K562 (cell line): ENCODE measurements around the gene PLEKHA8. TPM values are rescaled to one million over a fixed set of nuclear protein-coding genes. Genes with fewer than 3 reads are reported as not detected.

Source experiments
- FOXJ2 ChIP-seq: fragments of 200-800 bp; sonication (Bioruptor generic); IDR thresholded peaks from 2 replicates; pipeline ENCODE4 v1.6.1; 2016; ENCODE audit warnings: missing genetic modification characterization, missing compliant biosample characterization
- HMGN3 ChIP-seq: IDR thresholded peaks from 2 replicates; pipeline ENCODE4 v1.6.1; 2011; ENCODE audit warnings: borderline replicate concordance, low read depth, mild to moderate bottlenecking, mixed read lengths, low read length; ENCODE audit not compliant: insufficient read length; ENCODE audit errors: extremely low read depth
- KAT2B ChIP-seq: IDR thresholded peaks from one replicate; pipeline ENCODE4 v1.6.1; 2012; ENCODE audit warnings: low read depth, mild to moderate bottlenecking, control low read depth, inconsistent platforms, low read length, moderate library complexity
- MYBL2 ChIP-seq, 2 experiments: fragments of 450-650 bp in 1 of 2; sonication (generic) in 1 of 2; formaldehyde crosslinking in 1 of 2; IDR thresholded peaks; 2 replicates each; pipeline versions ENCODE4 v1.6.1 to v1.8.1; 2017 to 2022; ENCODE audit warnings: borderline replicate concordance in 1 of 2, inconsistent platforms in 1 of 2, low read depth in 1 of 2, mild to moderate bottlenecking in 1 of 2, missing genetic modification reagents in 1 of 2, moderate library complexity in 1 of 2
- PURB ChIP-seq: sonication (generic); formaldehyde crosslinking; IDR thresholded peaks from 2 replicates; pipeline ENCODE4 v1.9.0; 2021; ENCODE audit warnings: low read depth, mild to moderate bottlenecking, missing genetic modification reagents
- SMAD1 ChIP-seq: fragments of 150-350 bp; IDR thresholded peaks from 2 replicates; pipeline ENCODE4 v1.6.1; 2014; ENCODE audit warnings: low read length, low read depth; ENCODE audit not compliant: partially characterized antibody
- TCF7 ChIP-seq: sonication (generic); IDR thresholded peaks from 2 replicates; pipeline ENCODE4 v1.6.1; 2016; ENCODE audit warnings: antibody characterized with exemption, borderline replicate concordance
- ZHX1 ChIP-seq: fragments of 150-350 bp; conservative IDR thresholded peaks from 2 replicates; pipeline ENCODE4 v1.6.1; 2014; ENCODE audit warnings: low read length
- polyA plus RNA-seq, 8 experiments: library from polyadenylated mRNA; depleted of rRNA in 4 of 8; stranded (reverse) in 5 of 8; unstranded in 3 of 8; fragments of >200 nt; fragmentation: Nextera tagmentation in 2 of 8; fragmentation: Illumina TruSeq in 1 of 8; extraction: Ambion mirVana in 2 of 8; extraction: Trizol in 1 of 8; gene quantifications; 2 replicates each; pipeline versions ENCODE4 v1.2.1 to v1.2.3, GENCODE V29; 2011 to 2014; ENCODE audit warnings: inconsistent platforms in 1 of 8, missing spikeins in 1 of 8
- total RNA-seq, 7 experiments: library from RNA; depleted of rRNA in 6 of 7; stranded (reverse); fragments of >200 nt in 6 of 7; fragmentation: Illumina TruSeq in 2 of 7; extraction: Trizol in 2 of 7; gene quantifications; 2 replicates each; pipeline versions ENCODE4 v1.2.1 to v1.2.3, GENCODE V29; 2011 to 2021; ENCODE audit warnings: low replicate concordance in 1 of 7
- TF ChIP-seq, protein P1 (sequence below): sonication (generic); formaldehyde crosslinking; IDR thresholded peaks from 2 replicates; pipeline ENCODE4 v1.8.0; 2023; ENCODE audit warnings: mild to moderate bottlenecking, missing genetic modification reagents
- TF ChIP-seq, protein P2 (sequence below): fragments of 200-800 bp; sonication (Bioruptor generic); IDR thresholded peaks from 2 replicates; pipeline ENCODE4 v1.6.1; 2017; ENCODE audit warnings: missing genetic modification characterization, missing compliant biosample characterization
- TF ChIP-seq, protein P3 (sequence below): fragments of 250-450 bp; sonication (Bioruptor Pico); IDR thresholded peaks from 2 replicates; pipeline ENCODE4 v1.8.0; 2022; ENCODE audit warnings: inconsistent platforms
- TF ChIP-seq, protein P4 (sequence below): fragments of 450-650 bp; conservative IDR thresholded peaks from 2 replicates; pipeline ENCODE4 v1.6.1; 2016; ENCODE audit warnings: missing genetic modification characterization, low read depth, mild to moderate bottlenecking, missing compliant biosample characterization, moderate library complexity
- TF ChIP-seq, protein P5 (sequence below): fragments of 250-450 bp; sonication (Bioruptor Pico); IDR thresholded peaks from 2 replicates; pipeline ENCODE4 v1.8.0; 2022; ENCODE audit warnings: moderate library complexity, mild to moderate bottlenecking, inconsistent platforms

Gene PLEKHA8
- total and polyA plus RNA-seq, 9 of the 15 experiments (the other 6 are each of a cell fraction or from before 2014, with no cell fraction given): 3.2 to 16.3 (median 11.8) TPM

- TF ChIP-seq, protein P1, sequence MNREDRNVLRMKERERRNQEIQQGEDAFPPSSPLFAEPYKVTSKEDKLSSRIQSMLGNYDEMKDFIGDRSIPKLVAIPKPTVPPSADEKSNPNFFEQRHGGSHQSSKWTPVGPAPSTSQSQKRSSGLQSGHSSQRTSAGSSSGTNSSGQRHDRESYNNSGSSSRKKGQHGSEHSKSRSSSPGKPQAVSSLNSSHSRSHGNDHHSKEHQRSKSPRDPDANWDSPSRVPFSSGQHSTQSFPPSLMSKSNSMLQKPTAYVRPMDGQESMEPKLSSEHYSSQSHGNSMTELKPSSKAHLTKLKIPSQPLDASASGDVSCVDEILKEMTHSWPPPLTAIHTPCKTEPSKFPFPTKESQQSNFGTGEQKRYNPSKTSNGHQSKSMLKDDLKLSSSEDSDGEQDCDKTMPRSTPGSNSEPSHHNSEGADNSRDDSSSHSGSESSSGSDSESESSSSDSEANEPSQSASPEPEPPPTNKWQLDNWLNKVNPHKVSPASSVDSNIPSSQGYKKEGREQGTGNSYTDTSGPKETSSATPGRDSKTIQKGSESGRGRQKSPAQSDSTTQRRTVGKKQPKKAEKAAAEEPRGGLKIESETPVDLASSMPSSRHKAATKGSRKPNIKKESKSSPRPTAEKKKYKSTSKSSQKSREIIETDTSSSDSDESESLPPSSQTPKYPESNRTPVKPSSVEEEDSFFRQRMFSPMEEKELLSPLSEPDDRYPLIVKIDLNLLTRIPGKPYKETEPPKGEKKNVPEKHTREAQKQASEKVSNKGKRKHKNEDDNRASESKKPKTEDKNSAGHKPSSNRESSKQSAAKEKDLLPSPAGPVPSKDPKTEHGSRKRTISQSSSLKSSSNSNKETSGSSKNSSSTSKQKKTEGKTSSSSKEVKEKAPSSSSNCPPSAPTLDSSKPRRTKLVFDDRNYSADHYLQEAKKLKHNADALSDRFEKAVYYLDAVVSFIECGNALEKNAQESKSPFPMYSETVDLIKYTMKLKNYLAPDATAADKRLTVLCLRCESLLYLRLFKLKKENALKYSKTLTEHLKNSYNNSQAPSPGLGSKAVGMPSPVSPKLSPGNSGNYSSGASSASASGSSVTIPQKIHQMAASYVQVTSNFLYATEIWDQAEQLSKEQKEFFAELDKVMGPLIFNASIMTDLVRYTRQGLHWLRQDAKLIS: no peak
- TF ChIP-seq, protein P2, sequence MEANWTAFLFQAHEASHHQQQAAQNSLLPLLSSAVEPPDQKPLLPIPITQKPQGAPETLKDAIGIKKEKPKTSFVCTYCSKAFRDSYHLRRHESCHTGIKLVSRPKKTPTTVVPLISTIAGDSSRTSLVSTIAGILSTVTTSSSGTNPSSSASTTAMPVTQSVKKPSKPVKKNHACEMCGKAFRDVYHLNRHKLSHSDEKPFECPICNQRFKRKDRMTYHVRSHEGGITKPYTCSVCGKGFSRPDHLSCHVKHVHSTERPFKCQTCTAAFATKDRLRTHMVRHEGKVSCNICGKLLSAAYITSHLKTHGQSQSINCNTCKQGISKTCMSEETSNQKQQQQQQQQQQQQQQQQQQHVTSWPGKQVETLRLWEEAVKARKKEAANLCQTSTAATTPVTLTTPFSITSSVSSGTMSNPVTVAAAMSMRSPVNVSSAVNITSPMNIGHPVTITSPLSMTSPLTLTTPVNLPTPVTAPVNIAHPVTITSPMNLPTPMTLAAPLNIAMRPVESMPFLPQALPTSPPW (CRISPR knock-in tag): peak; percentile 98
- TF ChIP-seq, protein P3, sequence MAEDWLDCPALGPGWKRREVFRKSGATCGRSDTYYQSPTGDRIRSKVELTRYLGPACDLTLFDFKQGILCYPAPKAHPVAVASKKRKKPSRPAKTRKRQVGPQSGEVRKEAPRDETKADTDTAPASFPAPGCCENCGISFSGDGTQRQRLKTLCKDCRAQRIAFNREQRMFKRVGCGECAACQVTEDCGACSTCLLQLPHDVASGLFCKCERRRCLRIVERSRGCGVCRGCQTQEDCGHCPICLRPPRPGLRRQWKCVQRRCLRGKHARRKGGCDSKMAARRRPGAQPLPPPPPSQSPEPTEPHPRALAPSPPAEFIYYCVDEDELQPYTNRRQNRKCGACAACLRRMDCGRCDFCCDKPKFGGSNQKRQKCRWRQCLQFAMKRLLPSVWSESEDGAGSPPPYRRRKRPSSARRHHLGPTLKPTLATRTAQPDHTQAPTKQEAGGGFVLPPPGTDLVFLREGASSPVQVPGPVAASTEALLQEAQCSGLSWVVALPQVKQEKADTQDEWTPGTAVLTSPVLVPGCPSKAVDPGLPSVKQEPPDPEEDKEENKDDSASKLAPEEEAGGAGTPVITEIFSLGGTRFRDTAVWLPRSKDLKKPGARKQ (CRISPR knock-in tag): no peak
- no peak for TF ChIP-seq ZHX1
- TF ChIP-seq HMGN3: no peak
- no peak for TF ChIP-seq KAT2B
- no peak for TF ChIP-seq FOXJ2 (tag)
- TF ChIP-seq, protein P4, sequence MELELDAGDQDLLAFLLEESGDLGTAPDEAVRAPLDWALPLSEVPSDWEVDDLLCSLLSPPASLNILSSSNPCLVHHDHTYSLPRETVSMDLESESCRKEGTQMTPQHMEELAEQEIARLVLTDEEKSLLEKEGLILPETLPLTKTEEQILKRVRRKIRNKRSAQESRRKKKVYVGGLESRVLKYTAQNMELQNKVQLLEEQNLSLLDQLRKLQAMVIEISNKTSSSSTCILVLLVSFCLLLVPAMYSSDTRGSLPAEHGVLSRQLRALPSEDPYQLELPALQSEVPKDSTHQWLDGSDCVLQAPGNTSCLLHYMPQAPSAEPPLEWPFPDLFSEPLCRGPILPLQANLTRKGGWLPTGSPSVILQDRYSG: no peak
- TF ChIP-seq PURB (CRISPR knock-in tag): no peak
- peak; percentile 47 for TF ChIP-seq SMAD1
- no peak for TF ChIP-seq TCF7
- TF ChIP-seq, protein P5, sequence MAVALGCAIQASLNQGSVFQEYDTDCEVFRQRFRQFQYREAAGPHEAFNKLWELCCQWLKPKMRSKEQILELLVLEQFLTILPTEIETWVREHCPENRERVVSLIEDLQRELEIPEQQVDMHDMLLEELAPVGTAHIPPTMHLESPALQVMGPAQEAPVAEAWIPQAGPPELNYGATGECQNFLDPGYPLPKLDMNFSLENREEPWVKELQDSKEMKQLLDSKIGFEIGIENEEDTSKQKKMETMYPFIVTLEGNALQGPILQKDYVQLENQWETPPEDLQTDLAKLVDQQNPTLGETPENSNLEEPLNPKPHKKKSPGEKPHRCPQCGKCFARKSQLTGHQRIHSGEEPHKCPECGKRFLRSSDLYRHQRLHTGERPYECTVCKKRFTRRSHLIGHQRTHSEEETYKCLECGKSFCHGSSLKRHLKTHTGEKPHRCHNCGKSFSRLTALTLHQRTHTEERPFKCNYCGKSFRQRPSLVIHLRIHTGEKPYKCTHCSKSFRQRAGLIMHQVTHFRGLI (CRISPR knock-in tag): no peak
- TF ChIP-seq MYBL2 (IDR thresholded peaks at IDR 0.05; ENCODE audit: low read depth): no peak
- TF ChIP-seq MYBL2 (CRISPR knock-in tag; IDR thresholded peaks at IDR 0.05; ENCODE audit: borderline replicate concordance): no peak
These were observed 118.0 kb downstream of the PLEKHA8 start (continued) for GRCh38 chr7:30146127-30146612.
